ENCODE measurements around the gene GABRB3.

- no peak for TF ChIP-seq POLR2AphosphoS5 (IDR thresholded peaks at IDR 0.05; ENCODE audit: insufficient read depth, low read depth, low read length)
- TF ChIP-seq POLR2A (IDR thresholded peaks at IDR 0.05; ENCODE audit: low read depth, low read length), result no peak
- TF ChIP-seq CTCF (IDR thresholded peaks at IDR 0.05; ENCODE audit: extremely low read depth in 1 of 2, insufficient read depth in 1 of 2, low read depth in 1 of 2, low read length in 2 of 2), result no peak
Measured at GRCh38 chr15:26682598-26683164, 90.2 kb downstream of the GABRB3 start.

All from endothelial cell of umbilical vein (primary cell).